GM06990 (cell line): Measurements from ENCODE around the gene ADORA2B.

Experiments used
- DNase-seq: peaks from one replicate; pipeline ENCODE4 v3.0.0-alpha.2; 2011; ENCODE audit not compliant: insufficient read length; ENCODE audit errors: extremely low read depth
- H3K27me3 ChIP-seq: replicated peaks from 2 replicates; pipeline ENCODE4 v1.6.0; 2011; ENCODE audit warnings: low read length; ENCODE audit not compliant: control insufficient read depth, insufficient read depth
- H3K36me3 ChIP-seq: 2 replicates; pipeline ENCODE4 v1.5.1; 2011; ENCODE audit warnings: low read length; ENCODE audit not compliant: control insufficient read depth, insufficient read depth
- H3K4me3 ChIP-seq: replicated peaks from 2 replicates; pipeline ENCODE4 v1.5.1; 2011; ENCODE audit warnings: low read depth, mild to moderate bottlenecking, control low read depth, low read length
- CTCF ChIP-seq: IDR thresholded peaks from 2 replicates; pipeline ENCODE4 v1.5.1; 2011; ENCODE audit warnings: low read length, control low read depth, mild to moderate bottlenecking, inconsistent platforms; ENCODE audit not compliant: insufficient read depth, poor library complexity, severe bottlenecking

ADORA2B gene

GRCh38 chr17:15943971-15944758 is 765 bp upstream of the ADORA2B start:
- no peak for DNase-seq
- Histone ChIP-seq H3K4me3 (no peak overlapping the region; the same call in 1 of the 2 replicates), H3K36me3 (no peaks in the 10 kb centered on the region), H3K27me3 (peaks cover 2% of the 10 kb centered on the region)
- TF ChIP-seq CTCF: no peak

GRCh38 chr17:15945527-15946191 is 729 bp downstream of the ADORA2B start:
- no peak for DNase-seq
- no peaks in the 10 kb centered on the region for H3K36me3 ChIP-seq
- no peak for TF ChIP-seq CTCF
- H3K4me3 ChIP-seq: peak overlapping the region; percentile 31
- H3K27me3 ChIP-seq: peaks cover 2% of the 10 kb centered on the region

- no peak for DNase-seq
- no peak overlapping the region for H3K4me3 ChIP-seq
- H3K36me3 ChIP-seq: no peaks in the 10 kb centered on the region
- no peak for TF ChIP-seq CTCF
- H3K27me3 ChIP-seq: peaks cover 2% of the 10 kb centered on the region
Observed at GRCh38 chr17:15946611-15947120, 1.7 kb downstream of the ADORA2B start.

- no peaks in the 10 kb centered on the region for H3K36me3 ChIP-seq
- no peak overlapping the region for H3K4me3 ChIP-seq
- peaks cover 2% of the 10 kb centered on the region for H3K27me3 ChIP-seq
- DNase-seq: no peak
- TF ChIP-seq CTCF: no peak
Observed at GRCh38 chr17:15947271-15947670, 2.3 kb downstream of the ADORA2B start.

- no peaks in the 10 kb centered on the region for H3K36me3 ChIP-seq
Observed at GRCh38 chr17:15947976-15948752, 3.2 kb downstream of the ADORA2B start.

More at GRCh38 chr17:15947976-15948752, 3.2 kb downstream of the ADORA2B start:
- no peak for TF ChIP-seq CTCF
- no peak for DNase-seq
- peaks cover 1% of the 10 kb centered on the region for H3K27me3 ChIP-seq
- H3K4me3 ChIP-seq: no peak overlapping the region
